K562 (cell line): ENCODE results near the gene MYCBPAP. TPM values are rescaled to one million over a fixed set of nuclear protein-coding genes. Genes with fewer than 3 reads are reported as not detected.

Experiments used
- ATAC-seq: fragments of 200-7000 bp; cut with Tn5 transposase; 3 replicates; pipeline ENCODE4 v1.9.1; 2020; ENCODE audit warnings: moderate library complexity
- BruUV-seq: library from RNA; stranded (reverse); fragments of 400-500 nt; replicated peaks from 2 replicates; lab custom pipeline; 2021; lab: Mats Ljungman, UMichigan
- CTCF ChIA-PET: fragments of 300-600 bp; formaldehyde crosslinking; extraction: SDS; loops from one replicate; lab custom pipeline; 2021; ENCODE audit warnings: low intra/inter-chr PET ratio; lab: Yijun Ruan, JAX
- POLR2A ChIA-PET: fragments of 300-600, 350-650 bp; sonication (Branson Sonifier 250); formaldehyde crosslinking; extraction: SDS; loops from one replicate; lab custom pipeline; 2021; ENCODE audit warnings: antibody characterized with exemption, inconsistent platforms; lab: Yijun Ruan, JAX
- DNase-seq, 4 experiments: peaks; one replicate each; pipeline versions ENCODE4 v3.0.0 to v3.0.0-alpha.2; 2011 to 2018; ENCODE audit warnings: low spot score in 3 of 4, mixed read lengths in 3 of 4; ENCODE audit errors: extremely low read depth in 1 of 4
- FAIRE-seq: peaks from 2 replicates; lab custom pipeline; 2011; peaks lifted over from hg19 to GRCh38; lab: Jason Lieb, UNC
- H2AFZ ChIP-seq: 2 replicates; pipeline ENCODE4 v1.6.0; 2011; ENCODE audit warnings: low read depth, low read length, control low read depth, inconsistent platforms
- H3K27ac ChIP-seq: fragments of 200-600 bp; 3 replicates; pipeline ENCODE4 v1.8.0; 2011; ENCODE audit warnings: low read depth, mild to moderate bottlenecking, control low read depth, inconsistent platforms, low read length, moderate library complexity, mixed read lengths; ENCODE audit errors: extremely low read depth
- H3K27me3 ChIP-seq, 2 experiments: fragments of 300-600 bp in 1 of 2; 2 replicates in 1 of 2; 3 replicates in 1 of 2; pipeline versions ENCODE4 v1.6.0 to v1.8.0; 2011; ENCODE audit warnings: inconsistent platforms in 2 of 2, low read length in 2 of 2, mild to moderate bottlenecking in 1 of 2, mixed read lengths in 1 of 2, moderate library complexity in 1 of 2; ENCODE audit not compliant: control insufficient read depth in 2 of 2, insufficient read depth in 2 of 2
- H3K36me3 ChIP-seq: fragments of 300-600 bp; 3 replicates; pipeline ENCODE4 v1.8.0; 2011; ENCODE audit warnings: mild to moderate bottlenecking, low read length, inconsistent platforms; ENCODE audit not compliant: control insufficient read depth, insufficient read depth
- H3K4me1 ChIP-seq, 2 experiments: fragments of 200-600 bp in 1 of 2; replicated peaks in 1 of 2; 2 replicates in 1 of 2; 3 replicates in 1 of 2; pipeline versions ENCODE4 v1.5.1 to v1.8.0; 2011; ENCODE audit warnings: inconsistent platforms in 2 of 2, low read length in 2 of 2, mild to moderate bottlenecking in 1 of 2, mixed read lengths in 1 of 2, moderate library complexity in 1 of 2; ENCODE audit not compliant: control insufficient read depth in 2 of 2, insufficient read depth in 2 of 2
- H3K4me2 ChIP-seq: 2 replicates; pipeline ENCODE4 v1.6.1; 2011; ENCODE audit warnings: low read length, control low read depth, inconsistent platforms, mixed read lengths; ENCODE audit not compliant: insufficient read depth
- H3K4me3 ChIP-seq: fragments of 200-600 bp; sonication (generic), shearing (Covaris generic); 2 replicates; pipeline ENCODE4 v1.5.1; 2016; ENCODE audit warnings: control low read depth, inconsistent platforms
- H3K79me2 ChIP-seq: fragments of 200-600 bp; 3 replicates; pipeline ENCODE4 v1.8.0; 2011; ENCODE audit warnings: low read length, inconsistent platforms; ENCODE audit not compliant: control insufficient read depth, insufficient read depth
- H3K9ac ChIP-seq, 2 experiments: 2 replicates each; pipeline versions ENCODE4 v1.6.0 to v1.6.1; 2011; ENCODE audit warnings: low read depth in 2 of 2, low read length in 2 of 2, control low read depth in 1 of 2, inconsistent platforms in 1 of 2, mild to moderate bottlenecking in 1 of 2, mixed read lengths in 1 of 2; ENCODE audit not compliant: insufficient read depth in 1 of 2
- H3K9me1 ChIP-seq: one replicate; pipeline ENCODE4 v1.6.0; 2011; ENCODE audit warnings: inconsistent platforms, mild to moderate bottlenecking, low read length, moderate library complexity; ENCODE audit not compliant: control insufficient read depth, insufficient read depth
- H3K9me3 ChIP-seq: replicated peaks from 2 replicates; pipeline ENCODE4 v1.5.1; 2011; ENCODE audit warnings: low read depth, low read length, inconsistent platforms; ENCODE audit not compliant: control insufficient read depth, insufficient read depth
- H4K20me1 ChIP-seq: replicated peaks from 2 replicates; pipeline ENCODE4 v1.6.1; 2011; ENCODE audit warnings: low read length, inconsistent platforms, mixed read lengths; ENCODE audit not compliant: control insufficient read depth, insufficient read depth
- ADNP ChIP-seq: fragments of 200-800 bp; sonication (Bioruptor generic); IDR thresholded peaks from 2 replicates; pipeline ENCODE4 v1.6.1; 2016; ENCODE audit warnings: missing genetic modification characterization, missing compliant biosample characterization
- C11orf30 ChIP-seq: fragments of 450-650 bp; IDR thresholded peaks from 2 replicates; pipeline ENCODE4 v1.6.1; 2016; ENCODE audit warnings: low read depth, mild to moderate bottlenecking
- CCNT2 ChIP-seq: IDR thresholded peaks from 2 replicates; pipeline ENCODE4 v1.6.1; 2011; ENCODE audit warnings: borderline replicate concordance, low read depth, mild to moderate bottlenecking, moderate library complexity, mixed read lengths, low read length; ENCODE audit not compliant: insufficient read length; ENCODE audit errors: extremely low read depth
- FUS ChIP-seq: fragments of 200-400 bp; formaldehyde crosslinking; optimal IDR thresholded peaks from 2 replicates; pipeline ENCODE3; 2017; ENCODE audit warnings: low read depth, low read length
- HDAC2 ChIP-seq: fragments of 450-650 bp; IDR thresholded peaks from 2 replicates; pipeline ENCODE4 v1.6.1; 2016; ENCODE audit warnings: mild to moderate bottlenecking
- JUN ChIP-seq, 2 experiments: sonication (generic) in 1 of 2; formaldehyde crosslinking in 1 of 2; IDR thresholded peaks; 2 replicates each; pipeline versions ENCODE4 v1.6.1 to v1.8.0; 2012 to 2022; ENCODE audit warnings: borderline replicate concordance in 2 of 2, mild to moderate bottlenecking in 2 of 2, improper control_type of control experiment in 1 of 2, low read depth in 1 of 2, low read length in 1 of 2, missing genetic modification reagents in 1 of 2
- MITF ChIP-seq: IDR thresholded peaks from 2 replicates; pipeline ENCODE4 v1.6.1; 2014; ENCODE audit warnings: antibody characterized with exemption
- TCFL5 ChIP-seq: fragments of 250-450 bp; sonication (Bioruptor Pico); conservative IDR thresholded peaks from 2 replicates; pipeline ENCODE4 v1.6.1; 2021; ENCODE audit warnings: mild to moderate bottlenecking, moderate library complexity, matching md5 sums
- WGBS: fragments of 100-300 bp; shearing (Covaris generic); methylation state at CpG from one replicate; pipeline ENCODE4 v1.1.6; 2016; ENCODE audit warnings: low coverage, mixed read lengths; ENCODE audit not compliant: insufficient coverage; ENCODE audit errors: missing lambda C conversion rate; 5-methylcytosine and 5-hydroxymethylcytosine counted together
- in situ Hi-C: fragments of 300-500 bp; cut with MboI; formaldehyde crosslinking; loops from 4 replicates; pipeline ENCODE4 v1.15.0; 2018; ENCODE audit warnings: inconsistent platforms, mixed read lengths
- intact Hi-C: fragments of 100-400 bp; cut with micrococcal nuclease; formaldehyde crosslinking; loops from 2 replicates; pipeline ENCODE4 v1.14.2; 2022
- polyA plus RNA-seq, 8 experiments: library from polyadenylated mRNA; depleted of rRNA in 4 of 8; stranded (reverse) in 5 of 8; unstranded in 3 of 8; fragments of >200 nt; fragmentation: Nextera tagmentation in 2 of 8; fragmentation: Illumina TruSeq in 1 of 8; extraction: Ambion mirVana in 2 of 8; extraction: Trizol in 1 of 8; gene quantifications; 2 replicates each; pipeline versions ENCODE4 v1.2.1 to v1.2.3, GENCODE V29; 2011 to 2014; ENCODE audit warnings: inconsistent platforms in 1 of 8, missing spikeins in 1 of 8
- total RNA-seq, 7 experiments: library from RNA; depleted of rRNA in 6 of 7; stranded (reverse); fragments of >200 nt in 6 of 7; fragmentation: Illumina TruSeq in 2 of 7; extraction: Trizol in 2 of 7; gene quantifications; 2 replicates each; pipeline versions ENCODE4 v1.2.1 to v1.2.3, GENCODE V29; 2011 to 2021; ENCODE audit warnings: low replicate concordance in 1 of 7
- TF ChIP-seq, protein P1 (sequence below): fragments of 250-450 bp; sonication (Bioruptor Pico); IDR thresholded peaks from 2 replicates; pipeline ENCODE4 v1.9.0; 2021; ENCODE audit warnings: mild to moderate bottlenecking
- TF ChIP-seq, protein P2 (sequence below): sonication (generic); formaldehyde crosslinking; IDR thresholded peaks from 2 replicates; pipeline ENCODE4 v1.9.0; 2022; ENCODE audit warnings: mild to moderate bottlenecking, missing genetic modification reagents

Gene MYCBPAP
- total and polyA plus RNA-seq, 9 of the 15 experiments (the other 6 are each of a cell fraction or from before 2014, with no cell fraction given) = not detected

GRCh38 chr17:50533185-50533584 lies 24.9 kb downstream of the MYCBPAP start:
- in situ Hi-C loops (no loop called here), intact Hi-C loops (no loop called here)
- Histone ChIP-seq H3K4me1 (peaks cover 0 to 35% of the 10 kb centered on the region in 2 experiments; a peak in 3 of 5 replicates), H3K79me2 (no peaks in the 10 kb centered on the region), H3K36me3 (no peaks in the 10 kb centered on the region), H3K27me3 (peaks cover 35 to 64% of the 10 kb centered on the region in 2 experiments; a peak in 4 of 5 replicates), H3K9me1 (no peaks in the 10 kb centered on the region), H2AFZ (no peak overlapping the region), H3K4me3 (no peak overlapping the region), H3K9me3 (no peaks in the 10 kb centered on the region), H3K9ac (no peak overlapping the region), H4K20me1 (peaks cover 16% of the 10 kb centered on the region; the same call in 1 of the 2 replicates), H3K4me2 (no peak overlapping the region), H3K27ac (no peak overlapping the region)
- FAIRE-seq = no peak
- no peak for ATAC-seq
- DNase-seq = no peak
- 6% methylated on average over 5 of the region's 5 CpGs for WGBS
- POLR2A ChIA-PET = interaction anchor here (0.5 to 1.1 kb wide), 2 partner anchors 9 to 183 kb away, joined by 3 to 4 read pairs; no protein-coding TSS in a partner anchor
- CTCF ChIA-PET = no interaction called here
- TF ChIP-seq ADNP (no peak), TCFL5 (CRISPR knock-in tag) (no peak), HDAC2 (no peak), CCNT2 (no peak)
- BruUV-seq = no TSS peak

DNA sequence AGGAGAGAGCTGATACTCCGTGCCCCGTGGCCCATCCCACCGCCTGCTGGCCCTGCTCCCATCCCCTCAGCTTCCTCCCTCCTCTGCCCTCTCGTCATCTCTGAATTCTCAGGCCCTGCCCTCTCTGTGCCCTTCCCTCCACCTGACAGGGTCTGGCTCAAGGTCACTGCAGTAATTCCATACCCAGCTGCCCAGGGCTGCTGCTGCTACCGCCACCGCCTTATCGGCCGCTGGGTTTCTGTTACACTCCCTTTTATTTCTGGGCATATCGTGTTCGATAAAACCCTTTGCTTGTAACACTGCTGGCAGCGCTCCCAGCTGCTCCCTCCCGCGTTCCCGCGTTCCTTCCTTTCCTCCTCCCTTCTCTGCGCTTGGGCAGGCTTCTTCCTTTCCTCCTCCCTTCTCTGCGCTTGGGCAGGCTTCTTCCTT lies 25.5 kb downstream of the MYCBPAP start:
- BruUV-seq = no TSS peak
- no peak for TF ChIP-seq MITF
- no peak for TF ChIP-seq FUS
- no peak for TF ChIP-seq JUN (IDR thresholded peaks at IDR 0.05; ENCODE audit: borderline replicate concordance, low read depth, low read length)
- TF ChIP-seq JUN (CRISPR knock-in tag; IDR thresholded peaks at IDR 0.05; ENCODE audit: borderline replicate concordance) = no peak
- no peak for TF ChIP-seq C11orf30
- TF ChIP-seq, protein P1, sequence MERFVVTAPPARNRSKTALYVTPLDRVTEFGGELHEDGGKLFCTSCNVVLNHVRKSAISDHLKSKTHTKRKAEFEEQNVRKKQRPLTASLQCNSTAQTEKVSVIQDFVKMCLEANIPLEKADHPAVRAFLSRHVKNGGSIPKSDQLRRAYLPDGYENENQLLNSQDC (CRISPR knock-in tag) = no peak
- TF ChIP-seq, protein P2, sequence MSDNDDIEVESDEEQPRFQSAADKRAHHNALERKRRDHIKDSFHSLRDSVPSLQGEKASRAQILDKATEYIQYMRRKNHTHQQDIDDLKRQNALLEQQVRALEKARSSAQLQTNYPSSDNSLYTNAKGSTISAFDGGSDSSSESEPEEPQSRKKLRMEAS (CRISPR knock-in tag) = no peak
- TF ChIP-seq, all 486 proteins: peak for 0
- Histone ChIP-seq H3K4me3 (no peak overlapping the region), H3K27ac (no peak overlapping the region), H4K20me1 (peaks cover 16% of the 10 kb centered on the region; the same call in 1 of the 2 replicates), H3K27me3 (peaks cover 32 to 64% of the 10 kb centered on the region in 2 experiments; a peak in 4 of 5 replicates), H2AFZ (no peak overlapping the region), H3K4me1 (peaks cover 0 to 37% of the 10 kb centered on the region in 2 experiments; a peak in 3 of 5 replicates), H3K36me3 (no peaks in the 10 kb centered on the region), H3K4me2 (no peak overlapping the region), H3K9ac (peak overlapping the region in 1 of 2 experiments; percentile 68; a peak in 2 of 4 replicates), H3K79me2 (no peaks in the 10 kb centered on the region), H3K9me1 (no peaks in the 10 kb centered on the region), H3K9me3 (no peaks in the 10 kb centered on the region)
- intact Hi-C loops = no loop called here
- DNase-seq = no peak
- CTCF ChIA-PET = interaction anchor here (0.6 kb wide), 1 partner anchor 316 kb away, joined by 3 read pairs; no protein-coding TSS in a partner anchor
- FAIRE-seq = no peak
- WGBS = 1% methylated on average over 15 of the region's 17 CpGs
- POLR2A ChIA-PET = no interaction called here
- in situ Hi-C loops = no loop called here
- no peak for ATAC-seq
